Measurements from ENCODE around the gene KCNJ14.

Gene KCNJ14

GRCh38 chr19:48489608-48490216 lies 34.3 kb downstream of the KCNJ14 start:
- peak; percentile 90 for DNase-seq

- peak; percentile 41 for DNase-seq
Observed at GRCh38 chr19:48490981-48491792, 35.8 kb downstream of the KCNJ14 start.

- no peak for DNase-seq
Observed at GRCh38 chr19:48491793-48492123, 36.4 kb downstream of the KCNJ14 start.

- DNase-seq, result peak; percentile 78
Observed at GRCh38 chr19:48492925-48493717, 37.7 kb downstream of the KCNJ14 start.

- DNase-seq, result no peak
Observed at GRCh38 chr19:48493718-48494401, 38.5 kb downstream of the KCNJ14 start.

- no peak for DNase-seq
Observed at GRCh38 chr19:48495396-48495795, 40.0 kb downstream of the KCNJ14 start.

- no peak for DNase-seq
Observed at GRCh38 chr19:48496959-48497727, 41.8 kb downstream of the KCNJ14 start.

GRCh38 chr19:48497728-48498594 lies 42.6 kb downstream of the KCNJ14 start:
- no peak for DNase-seq

- DNase-seq, result no peak
Observed at GRCh38 chr19:48498595-48499311, 43.4 kb downstream of the KCNJ14 start.

- no peak for DNase-seq
Observed at GRCh38 chr19:48499316-48500090, 44.1 kb downstream of the KCNJ14 start.

GRCh38 chr19:48500830-48501493 lies 45.6 kb downstream of the KCNJ14 start:
- DNase-seq, result no peak

- DNase-seq, result peak; percentile 63
Observed at GRCh38 chr19:48501494-48502349, 46.3 kb downstream of the KCNJ14 start.

- peak; percentile 70 for DNase-seq
Observed at GRCh38 chr19:48502350-48503018, 47.1 kb downstream of the KCNJ14 start.

- no peak for DNase-seq
Observed at GRCh38 chr19:48506138-48506733, 50.9 kb downstream of the KCNJ14 start.

GRCh38 chr19:48507911-48508439 lies 52.6 kb downstream of the KCNJ14 start:
- DNase-seq, result no peak

GRCh38 chr19:48508729-48509411 lies 53.5 kb downstream of the KCNJ14 start:
- DNase-seq, result no peak

Measured in activated CD4-positive, CD25-positive, alpha-beta regulatory T cell treated with anti-CD3 and anti-CD28 coated beads, Interleukin-2, amount 50 U/mL, for 72 hours (primary cell).